Caki2 (cell line): Measurements from ENCODE around the gene SCGB1A1. TPM values are rescaled to one million over a fixed set of nuclear protein-coding genes. Genes with fewer than 3 reads are reported as not detected.

Source experiments
- DNase-seq: peaks from one replicate; pipeline ENCODE4 v3.0.0-alpha.2; 2015; ENCODE audit warnings: low read depth
- in situ Hi-C: cut with HindIII; loops from 2 replicates; pipeline ENCODE4 v1.10.0; 2016; ENCODE audit warnings: low sequenced_read_pairs, low pct_unique_long_range_greater_than_20kb, mixed read lengths
- total RNA-seq: library from RNA; depleted of rRNA; stranded (reverse); fragments of >200 nt; shearing (Covaris generic); gene quantifications from 2 replicates; pipeline ENCODE4 v1.2.3, GENCODE V29; 2014; ENCODE audit warnings: low replicate concordance

Gene SCGB1A1
- total RNA-seq, 1 experiment from 2014 or later: not detected

DNA sequence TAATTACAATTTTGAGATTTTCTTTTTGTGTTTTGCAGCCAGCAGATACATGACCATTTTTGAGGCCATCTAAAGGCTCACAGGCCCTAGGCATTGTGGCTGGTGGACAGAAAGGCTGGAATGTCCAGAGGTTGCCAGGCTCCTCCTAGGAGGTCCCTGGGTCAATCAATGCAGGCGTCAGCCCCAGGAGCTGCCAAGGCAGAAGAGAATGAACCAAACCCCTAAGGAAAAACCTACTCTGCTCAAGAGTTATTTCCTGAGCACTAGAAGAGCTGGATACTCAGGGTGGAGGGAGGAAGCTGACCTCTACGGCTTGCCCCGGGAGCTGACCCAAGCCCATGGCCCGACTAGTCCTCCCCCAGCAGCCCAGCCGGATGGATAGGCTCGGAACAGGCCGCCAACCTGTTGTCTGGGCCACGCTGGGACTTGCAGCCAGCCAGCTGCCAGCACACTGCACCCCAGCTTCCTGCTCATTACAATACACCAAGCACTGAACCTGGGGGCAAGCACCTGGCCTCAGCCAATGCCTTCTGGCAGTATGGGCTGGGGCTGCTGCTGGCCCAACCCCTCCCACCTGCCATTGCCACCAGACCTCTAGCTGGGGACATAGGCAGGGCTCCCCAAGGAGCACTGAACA lies 5.7 kb upstream of the SCGB1A1 start:
- no peak for DNase-seq
- in situ Hi-C loops: no loop called here

DNA sequence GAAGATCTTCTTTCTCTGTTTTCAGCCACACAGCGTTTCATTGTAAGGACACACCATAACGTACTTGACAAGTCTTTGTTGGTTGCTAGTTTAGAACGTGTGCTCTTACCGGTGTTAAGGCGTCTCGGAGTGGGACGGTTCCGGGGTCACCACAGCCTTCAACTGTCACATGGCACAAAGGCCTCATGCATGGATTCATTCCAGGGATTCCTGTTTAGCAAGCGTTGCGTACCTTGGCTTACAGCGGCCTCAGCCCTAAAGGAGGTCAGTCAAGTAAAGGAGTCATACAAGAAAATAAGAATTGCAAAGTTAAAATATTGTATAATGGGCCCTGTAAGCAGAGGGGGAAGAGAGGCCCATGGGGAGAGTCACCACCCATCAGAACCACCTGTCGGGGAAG lies 2.2 kb upstream of the SCGB1A1 start:
- no peak for DNase-seq
- in situ Hi-C loops: no loop called here

DNA sequence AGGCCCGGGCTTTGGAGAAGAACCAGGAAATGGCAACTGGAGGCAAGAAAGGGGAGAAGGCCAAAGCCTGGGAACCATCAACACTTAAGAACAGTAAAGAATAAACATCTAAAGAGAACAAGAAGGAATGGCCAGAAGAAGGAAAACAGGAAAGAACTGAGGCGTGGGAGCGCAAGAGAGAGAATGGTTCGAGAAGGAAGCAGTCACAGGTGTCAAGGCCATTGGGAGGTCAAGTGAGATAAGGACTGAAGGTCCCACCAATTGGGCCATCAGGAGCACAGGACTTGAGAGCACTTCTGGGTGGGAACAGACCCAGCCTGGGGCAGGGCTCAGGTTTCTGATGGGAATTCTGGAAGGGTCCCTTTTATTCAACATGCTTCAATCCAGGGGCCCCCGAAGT lies 697 bp upstream of the SCGB1A1 start:
- in situ Hi-C loops: no loop called here
- DNase-seq: no peak

DNA sequence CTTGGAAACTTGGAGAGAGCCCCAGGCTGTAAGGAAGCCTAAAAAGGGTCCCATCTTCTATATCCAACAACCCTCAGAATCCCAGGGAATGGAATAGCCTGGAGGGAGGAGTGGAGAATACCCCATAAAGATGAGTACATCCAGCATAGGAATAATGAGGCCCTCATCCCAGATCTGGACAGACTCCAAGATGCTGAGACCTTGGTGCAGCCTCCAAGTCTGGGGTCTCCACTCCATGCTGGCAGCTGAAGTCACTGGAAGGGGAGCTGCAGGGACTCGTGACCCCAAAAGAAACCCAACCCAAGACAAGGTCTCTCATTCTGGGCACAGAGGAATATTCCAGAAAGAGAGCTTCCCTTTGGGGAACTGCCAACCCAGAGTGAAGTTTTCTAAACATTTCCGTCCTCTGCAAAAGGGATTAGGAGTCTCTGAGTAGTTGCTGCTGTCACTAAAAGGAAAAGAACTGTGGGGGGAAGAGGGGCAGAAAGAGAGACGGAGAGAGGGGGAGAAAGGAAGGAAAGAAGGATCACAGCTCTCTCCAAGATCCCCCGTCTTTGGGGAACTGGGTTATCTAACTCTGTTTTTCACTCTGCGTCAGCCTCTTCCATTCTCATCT lies 589 bp downstream of the SCGB1A1 start:
- in situ Hi-C loops: no loop called here
- no peak for DNase-seq

DNA sequence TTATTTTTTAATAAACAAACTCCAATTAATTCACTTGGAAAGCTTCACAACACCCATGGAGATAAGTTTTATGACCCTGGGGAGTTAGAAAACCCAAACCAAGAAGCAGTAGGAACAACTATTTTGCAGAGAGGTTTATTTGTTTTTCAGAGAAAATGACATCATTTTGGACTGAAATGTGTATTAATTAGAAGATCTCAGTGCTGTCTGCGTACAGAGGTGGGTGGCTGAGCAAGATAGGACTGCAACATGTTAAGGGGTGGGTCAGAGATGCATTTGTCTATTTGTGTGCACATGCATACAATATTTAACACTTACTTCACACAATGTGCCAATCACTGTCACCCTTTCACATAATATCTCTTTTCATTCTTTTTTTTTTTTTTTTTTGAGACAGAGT lies 1.1 kb downstream of the SCGB1A1 start:
- in situ Hi-C loops: no loop called here
- no peak for DNase-seq

DNA sequence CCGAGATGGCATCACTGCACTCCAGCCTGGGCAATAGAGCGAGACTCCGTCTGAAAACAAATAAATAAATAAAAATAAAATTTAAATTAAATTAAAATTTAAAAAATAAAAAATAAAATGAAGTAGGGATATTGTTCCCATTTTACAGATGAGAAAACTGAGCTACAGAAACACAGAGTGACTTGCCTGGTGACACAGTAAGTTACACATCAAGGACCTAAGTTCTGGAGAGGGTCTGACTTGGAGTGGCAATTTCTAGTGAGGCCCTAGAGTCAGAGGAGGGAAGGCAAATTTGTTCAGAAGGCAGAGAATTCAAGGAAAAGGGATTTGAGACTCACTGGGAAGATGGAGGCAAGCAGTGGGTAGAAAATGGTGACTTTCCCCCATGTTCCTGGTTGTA lies 2.0 kb downstream of the SCGB1A1 start:
- DNase-seq: no peak
- in situ Hi-C loops: no loop called here

DNA sequence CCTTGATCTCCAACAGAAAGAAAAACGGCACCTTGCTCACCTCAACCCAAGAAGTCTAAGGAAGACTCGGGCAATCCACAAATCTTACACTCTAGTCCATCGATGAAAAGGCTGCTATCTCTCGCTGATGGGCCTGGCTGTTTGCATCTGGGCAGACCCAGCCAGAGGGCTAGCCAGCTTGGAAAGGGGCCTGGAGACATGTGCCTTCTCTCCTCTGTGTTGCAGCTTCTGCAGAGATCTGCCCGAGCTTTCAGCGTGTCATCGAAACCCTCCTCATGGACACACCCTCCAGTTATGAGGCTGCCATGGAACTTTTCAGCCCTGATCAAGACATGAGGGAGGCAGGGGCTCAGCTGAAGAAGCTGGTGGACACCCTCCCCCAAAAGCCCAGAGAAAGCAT lies 3.2 kb downstream of the SCGB1A1 start:
- in situ Hi-C loops: no loop called here

DNA sequence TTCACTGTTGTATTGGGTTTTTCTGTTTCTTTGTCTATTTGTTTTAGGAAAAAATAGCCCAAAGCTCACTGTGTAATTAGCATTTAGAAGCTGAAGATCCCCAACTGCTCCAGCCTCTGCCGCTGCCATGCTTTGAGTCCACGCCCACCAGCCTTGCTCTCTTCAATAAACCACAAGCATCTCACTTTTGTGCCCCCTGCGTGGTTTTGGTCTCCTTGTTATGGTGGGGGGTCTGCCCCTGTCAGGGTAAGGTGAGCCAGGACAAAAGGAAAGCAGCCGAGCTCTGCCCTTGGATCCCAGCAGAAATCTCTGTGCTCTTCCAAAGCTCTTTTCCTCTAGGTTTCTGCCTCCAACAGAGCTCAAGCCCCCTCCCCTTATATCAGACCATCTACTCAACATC lies 4.2 kb downstream of the SCGB1A1 start:
- in situ Hi-C loops: no loop called here
- no peak for DNase-seq

More for the DNA sequence above, 3.2 kb downstream of the SCGB1A1 start:
- DNase-seq: no peak

DNA sequence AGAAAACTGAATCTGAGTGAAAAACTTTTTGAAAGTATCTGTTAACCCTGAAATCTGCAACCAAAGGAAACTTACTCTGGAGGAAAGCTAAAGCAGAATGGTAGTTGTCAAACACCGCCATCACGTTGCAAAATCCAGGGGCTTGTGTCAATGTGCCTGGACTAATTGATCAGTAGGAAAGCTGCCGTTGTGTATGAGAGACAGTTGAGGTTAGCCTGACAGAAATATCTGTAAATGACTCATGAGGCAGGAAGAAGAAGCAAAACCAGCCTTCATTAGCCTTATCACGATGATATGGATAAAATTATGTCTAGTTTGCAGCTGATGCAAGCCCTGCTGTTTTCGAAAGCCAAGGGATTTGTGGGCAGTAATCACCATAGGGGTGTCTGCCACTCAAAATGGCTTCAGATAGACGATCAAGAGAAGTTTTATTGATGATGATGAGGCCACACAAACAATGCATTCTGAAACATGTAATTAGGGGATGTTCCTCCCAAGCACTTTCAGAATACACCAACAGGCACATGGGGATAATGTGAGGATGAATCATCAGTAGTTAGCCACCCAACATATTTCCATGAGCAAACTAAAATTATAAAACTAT lies 8.9 kb downstream of the SCGB1A1 start:
- in situ Hi-C loops: no loop called here
- peak; percentile 72 for DNase-seq

DNA sequence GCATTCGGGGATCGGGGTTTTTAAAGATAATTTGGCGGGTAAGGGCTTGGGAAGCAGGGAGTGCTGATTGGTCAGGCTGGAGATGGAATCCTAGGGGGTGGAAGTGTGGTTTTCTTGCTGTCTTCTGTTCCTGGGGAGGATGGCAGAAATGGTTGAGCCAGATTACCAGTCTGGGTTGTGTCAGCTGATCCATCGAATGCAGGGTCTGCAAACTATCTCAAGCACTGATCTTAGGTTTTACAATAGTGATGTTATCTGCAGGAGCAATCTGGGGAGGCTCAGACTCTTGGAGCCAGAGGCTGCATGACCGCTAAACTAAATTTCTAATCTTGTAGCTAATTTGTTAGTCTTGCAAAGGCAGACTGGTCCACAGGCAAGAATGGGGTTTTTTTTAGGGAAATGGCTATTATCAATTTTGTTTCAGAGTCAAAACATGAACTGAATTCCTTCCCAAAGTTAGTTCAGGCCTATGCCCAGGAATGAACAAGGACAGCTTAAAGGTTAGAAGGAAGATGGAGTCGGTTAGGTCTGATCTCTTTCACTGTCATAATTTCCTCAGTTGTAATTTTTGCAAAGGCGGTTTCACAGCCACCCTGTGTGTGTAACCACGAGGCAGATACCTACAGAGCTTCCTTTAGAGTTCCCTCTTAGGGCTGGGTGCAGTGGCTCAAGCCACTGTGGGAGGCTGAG lies 10.2 kb downstream of the SCGB1A1 start:
- in situ Hi-C loops: no loop called here

DNA sequence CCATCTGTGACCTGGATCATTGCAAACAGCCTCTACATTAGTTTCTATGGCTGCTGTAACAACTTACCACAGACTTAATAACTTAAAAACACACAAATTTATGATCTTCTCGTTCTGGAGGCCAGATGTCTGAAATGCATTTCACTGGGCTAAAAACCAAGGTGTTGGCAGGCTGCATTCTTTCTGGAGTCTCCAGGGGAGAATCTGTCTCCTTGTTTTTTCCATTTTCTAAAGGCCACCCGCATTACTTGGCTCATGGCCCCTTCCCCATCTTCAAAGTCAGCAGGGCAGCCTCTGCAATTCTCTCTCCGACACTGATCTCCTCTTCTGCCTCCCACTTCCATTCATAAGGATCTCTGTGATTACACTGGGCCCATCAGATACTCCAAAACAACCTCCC lies 11.6 kb downstream of the SCGB1A1 start:
- DNase-seq: no peak
- in situ Hi-C loops: no loop called here

More for the DNA sequence above, 10.2 kb downstream of the SCGB1A1 start:
- no peak for DNase-seq

DNA sequence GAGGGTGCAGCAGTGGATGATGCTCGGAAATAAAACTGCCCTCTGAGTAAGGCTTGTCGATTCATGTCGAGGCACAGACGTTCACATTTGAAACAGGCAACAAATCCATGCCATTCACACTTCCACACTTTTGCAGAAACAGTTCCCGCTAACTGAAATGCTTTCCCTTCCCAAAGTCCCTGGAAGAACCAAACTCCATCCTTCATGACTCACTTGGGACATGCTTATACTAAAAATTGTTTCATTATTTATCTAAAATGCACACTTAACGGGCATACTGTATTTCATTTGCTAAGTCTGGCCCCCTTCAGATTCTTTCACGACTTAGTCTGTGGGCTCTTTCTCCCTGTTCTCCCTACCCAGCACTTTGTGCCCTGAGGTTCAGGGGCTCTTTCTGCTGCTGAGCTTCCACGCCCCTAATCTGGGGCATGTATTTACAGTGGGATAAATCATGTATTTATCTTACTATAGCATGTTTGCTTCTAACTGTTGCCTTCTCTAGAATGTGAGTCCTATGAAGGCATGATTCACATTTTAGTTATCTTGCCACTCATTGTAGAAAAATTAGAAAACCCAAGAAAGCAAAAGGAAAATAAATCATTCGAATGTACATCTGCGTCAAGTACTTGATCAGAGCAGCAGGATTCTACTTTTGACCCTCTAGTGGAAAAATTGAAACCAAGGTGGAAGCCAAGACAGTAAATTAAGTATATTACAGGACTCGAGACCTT lies 12.5 kb downstream of the SCGB1A1 start:
- in situ Hi-C loops: no loop called here
- DNase-seq: peak; percentile 80

DNA sequence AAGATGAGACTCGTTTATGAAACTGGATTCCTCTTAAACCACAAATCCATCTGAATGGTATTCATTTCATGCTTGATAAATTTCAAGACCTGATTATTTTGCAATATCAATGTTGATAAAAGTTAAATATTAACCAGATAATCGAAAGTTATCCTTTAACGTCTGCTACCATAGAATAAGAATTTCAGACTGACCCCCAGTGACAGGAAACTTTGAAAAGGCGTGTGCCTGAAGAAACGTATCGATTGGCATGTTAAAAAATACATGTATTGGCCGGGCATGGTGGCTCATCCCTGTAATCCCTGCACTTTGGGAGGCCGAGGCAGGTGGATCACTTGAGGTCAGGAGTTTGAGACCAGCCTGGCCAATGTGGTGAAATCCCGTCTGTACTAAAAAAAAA lies 13.9 kb downstream of the SCGB1A1 start:
- in situ Hi-C loops: no loop called here
- peak; percentile 85 for DNase-seq

DNA sequence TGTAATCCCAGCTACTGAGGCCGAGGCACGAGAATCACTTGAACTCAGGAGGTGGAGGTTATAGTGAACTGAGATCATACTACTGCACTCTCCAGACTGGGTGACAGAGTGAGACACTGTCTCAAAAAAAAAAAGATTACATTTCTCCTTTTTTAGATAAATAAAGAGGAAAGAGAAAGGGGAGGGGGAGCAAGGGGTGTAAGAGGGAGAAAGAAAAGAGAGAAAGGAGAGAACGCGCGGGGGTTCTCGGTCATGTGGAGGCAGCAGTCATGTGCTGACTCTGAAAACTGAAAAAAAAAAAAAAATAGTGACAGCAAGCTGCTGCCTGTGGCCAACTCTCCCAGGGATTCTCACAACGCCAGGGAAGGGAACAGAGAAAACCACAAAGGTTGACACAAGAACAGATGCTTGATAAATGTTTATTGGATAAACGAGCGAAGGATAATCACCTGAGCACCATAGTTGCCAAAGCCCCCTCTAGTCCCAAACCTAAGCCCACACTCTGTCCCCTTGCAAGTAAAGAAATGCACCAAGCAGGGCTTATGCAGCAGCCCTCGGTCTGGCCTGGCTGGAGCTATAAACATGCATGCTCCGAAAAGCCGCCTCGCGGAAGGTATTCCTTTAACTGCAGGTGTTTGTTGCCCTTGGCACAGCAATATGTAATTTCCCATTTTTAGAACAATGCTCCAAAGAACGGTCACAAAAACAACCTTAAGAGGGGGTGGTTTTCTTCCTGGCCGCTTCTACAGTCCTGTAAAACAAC lies 14.5 kb downstream of the SCGB1A1 start:
- DNase-seq: peak; percentile 90
- in situ Hi-C loops: no loop called here

DNA sequence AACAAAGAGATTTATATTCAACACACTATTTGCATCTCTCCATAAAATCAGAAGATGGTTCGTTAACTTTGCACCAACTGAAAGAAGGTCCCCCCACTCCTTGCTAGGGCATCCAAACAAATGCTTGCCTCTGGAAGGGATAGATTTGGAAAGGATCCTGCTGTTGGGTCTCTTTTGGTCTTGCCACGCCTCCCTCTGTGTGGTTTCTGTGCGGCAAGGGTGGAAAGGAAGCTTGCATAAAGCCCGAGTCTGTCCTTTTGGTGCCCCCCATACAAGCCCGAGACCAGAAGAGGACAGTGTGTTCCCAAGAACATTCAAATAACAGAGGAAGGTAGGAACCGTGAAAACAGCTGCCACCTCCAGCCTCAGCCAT lies 15.1 kb downstream of the SCGB1A1 start:
- in situ Hi-C loops: no loop called here

DNA sequence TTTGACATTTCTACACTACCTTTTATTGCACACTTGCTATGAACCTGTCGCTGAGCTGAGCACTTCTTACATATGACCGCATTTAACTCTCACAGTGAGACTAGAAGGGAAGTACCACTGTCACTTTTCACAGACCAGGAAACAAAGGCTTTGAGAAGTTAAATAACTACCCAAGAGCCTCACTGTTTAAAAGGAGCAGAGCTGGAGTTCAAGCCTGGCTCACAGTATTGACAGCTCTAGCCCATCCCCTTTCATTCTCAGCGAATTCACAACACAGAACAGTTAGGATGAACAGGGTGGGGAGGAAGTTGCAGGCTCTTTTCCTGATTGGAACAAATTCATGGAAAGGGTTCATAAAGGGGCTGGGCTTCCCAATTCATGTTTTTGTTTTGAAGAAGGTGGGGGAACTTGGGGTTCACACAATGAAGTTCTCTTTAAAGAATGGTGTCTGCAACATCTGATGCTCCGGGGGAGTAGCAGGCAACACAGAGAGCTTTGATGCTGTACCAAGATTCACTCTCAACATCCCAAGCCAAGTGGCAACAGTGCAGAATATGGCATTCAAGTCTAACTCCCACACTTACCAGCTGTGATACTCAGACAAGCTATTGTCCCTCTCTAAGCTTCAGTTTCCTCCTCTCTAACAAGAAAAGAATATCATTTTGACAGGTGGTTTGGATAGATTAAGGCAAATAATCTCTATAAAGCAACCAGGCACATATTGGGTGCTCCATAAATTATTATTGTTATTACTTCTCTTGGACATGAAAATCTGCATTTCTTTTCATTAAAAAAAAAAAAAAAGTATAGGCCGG lies 17.2 kb downstream of the SCGB1A1 start:
- DNase-seq: no peak
- in situ Hi-C loops: no loop called here

More for the DNA sequence above, 15.1 kb downstream of the SCGB1A1 start:
- DNase-seq: peak; percentile 86

DNA sequence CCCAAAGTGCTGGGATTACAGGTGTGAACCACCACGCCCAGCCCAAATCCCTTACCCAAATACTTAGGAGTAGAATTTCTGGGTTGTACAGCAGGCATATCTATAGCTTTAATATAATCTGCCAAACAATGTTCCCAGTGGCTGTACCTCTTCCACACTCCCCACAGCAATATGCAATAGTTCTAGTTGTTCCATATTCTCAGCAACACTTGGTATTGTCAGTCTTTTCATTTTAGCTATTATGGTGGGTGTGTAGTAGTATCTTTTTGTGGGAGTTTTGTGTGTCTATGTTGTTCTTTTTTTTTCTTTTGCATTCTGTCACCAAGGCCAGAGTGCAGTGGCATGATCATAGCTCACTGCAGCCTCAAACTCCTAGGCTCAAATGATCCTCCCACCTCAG lies 18.8 kb downstream of the SCGB1A1 start:
- DNase-seq: no peak
- in situ Hi-C loops: no loop called here
